Activated CD8-positive, alpha-beta memory T cell treated with anti-CD3 and anti-CD28 coated beads for 24 hours (primary cell): ENCODE measurements around the gene SEPHS1.
"Not testable (repeated sequence)": the region's sequence is repeated elsewhere in the genome, so short reads cannot be mapped to it uniquely, and the experiment has no call there.

ENCODE experiments used
- DNase-seq: peaks from one replicate; pipeline ENCODE4 v3.0.0-alpha.2; 2020

SEPHS1 gene

DNA sequence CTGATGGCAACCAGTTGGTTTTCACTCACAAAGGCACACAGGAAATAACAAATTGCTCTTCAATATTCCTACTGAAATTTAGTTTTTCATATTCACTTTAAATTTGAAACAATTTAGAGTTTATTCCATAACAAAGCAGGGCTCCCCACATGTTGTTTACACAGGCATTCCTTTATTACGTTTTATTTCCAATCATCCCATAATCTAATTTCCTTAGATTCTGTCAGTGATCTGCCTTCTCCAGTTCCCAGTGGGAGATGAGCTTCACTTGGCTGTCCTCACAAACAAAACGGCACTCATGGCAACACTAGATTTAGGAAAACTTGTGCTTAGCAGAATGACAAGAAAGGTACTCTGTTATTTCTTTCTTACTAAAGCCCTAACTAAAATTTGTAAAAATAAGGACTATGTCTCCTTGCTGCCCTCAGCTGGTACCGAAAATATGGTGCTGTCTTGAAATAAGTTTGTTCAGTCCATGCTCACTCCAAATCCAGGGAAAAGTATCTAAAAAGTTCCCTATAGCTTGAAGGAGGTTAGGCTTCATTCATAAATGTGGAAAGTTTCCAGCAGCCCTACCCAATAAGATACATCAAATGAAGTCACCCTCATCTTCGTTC lies 71.2 kb downstream of the SEPHS1 start:
- no peak for DNase-seq

DNA sequence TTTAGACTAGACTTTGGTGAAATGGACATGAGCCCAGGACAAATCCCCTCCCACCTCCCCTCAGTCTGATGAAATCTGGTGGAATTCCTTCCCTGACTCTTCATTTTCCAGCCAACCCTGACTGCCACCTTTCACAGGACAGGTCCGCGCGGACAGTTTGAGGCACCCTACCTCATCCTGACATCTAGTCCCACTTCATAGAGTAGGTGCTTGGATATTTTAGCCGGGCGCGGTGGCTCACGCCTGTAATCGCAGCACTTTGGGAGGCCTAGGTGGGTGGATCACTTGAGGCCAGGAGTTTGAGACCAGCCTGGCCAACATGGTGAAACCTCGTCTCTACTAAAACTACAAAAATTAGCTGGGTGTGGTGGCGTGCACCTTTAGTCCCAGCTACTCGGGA lies 71.9 kb downstream of the SEPHS1 start:
- DNase-seq = not testable (repeated sequence)

DNA sequence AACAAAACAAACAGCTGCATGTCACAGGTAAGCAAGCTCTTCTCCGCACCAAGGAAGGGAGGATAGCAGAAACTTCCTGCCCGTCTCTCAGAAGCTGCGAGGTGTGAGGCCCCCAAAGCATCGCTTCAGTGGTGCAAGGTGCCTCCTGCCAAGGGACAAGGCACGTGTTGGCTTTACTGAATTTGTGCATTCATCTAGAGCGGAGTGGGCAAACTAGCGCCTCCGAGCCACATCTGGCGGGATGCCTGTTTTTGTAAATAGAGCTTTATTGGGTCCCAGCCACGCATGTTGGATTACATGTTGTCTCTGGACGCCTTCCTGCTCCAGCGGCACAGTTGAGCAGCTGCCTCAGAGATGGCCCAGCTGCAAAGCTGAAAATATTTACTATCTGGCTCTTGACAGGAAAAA lies 75.9 kb downstream of the SEPHS1 start:
- DNase-seq = no peak

DNA sequence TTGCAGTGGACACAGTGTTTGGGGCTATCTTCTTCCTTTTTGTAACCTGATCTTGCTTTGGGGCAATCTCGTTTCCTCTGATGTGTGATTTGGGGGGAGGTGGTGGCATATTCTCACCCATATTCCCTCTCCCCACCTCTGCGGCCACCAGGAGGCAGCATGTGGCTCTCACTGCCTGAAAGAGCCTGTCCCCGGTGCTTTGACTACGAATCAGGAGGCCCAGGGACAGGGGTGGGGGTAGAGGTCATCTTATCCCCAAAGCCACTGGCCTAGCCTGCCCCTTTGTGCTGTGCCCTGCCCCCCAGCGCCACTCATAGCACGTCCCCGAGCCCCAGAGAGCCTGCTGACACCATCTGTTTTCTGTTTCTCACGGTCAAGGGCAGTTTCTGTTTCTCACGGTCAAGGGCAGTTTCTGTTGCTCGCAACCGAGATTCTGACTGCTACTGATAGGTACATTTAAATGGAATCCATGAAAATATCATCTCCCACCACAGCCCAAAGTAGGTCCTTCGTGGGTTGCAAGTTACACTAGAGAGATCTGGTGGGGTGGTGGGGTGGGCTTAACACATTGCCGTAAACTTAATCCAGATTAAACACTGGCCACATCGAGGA lies 76.4 kb downstream of the SEPHS1 start:
- DNase-seq = peak; percentile 70

DNA sequence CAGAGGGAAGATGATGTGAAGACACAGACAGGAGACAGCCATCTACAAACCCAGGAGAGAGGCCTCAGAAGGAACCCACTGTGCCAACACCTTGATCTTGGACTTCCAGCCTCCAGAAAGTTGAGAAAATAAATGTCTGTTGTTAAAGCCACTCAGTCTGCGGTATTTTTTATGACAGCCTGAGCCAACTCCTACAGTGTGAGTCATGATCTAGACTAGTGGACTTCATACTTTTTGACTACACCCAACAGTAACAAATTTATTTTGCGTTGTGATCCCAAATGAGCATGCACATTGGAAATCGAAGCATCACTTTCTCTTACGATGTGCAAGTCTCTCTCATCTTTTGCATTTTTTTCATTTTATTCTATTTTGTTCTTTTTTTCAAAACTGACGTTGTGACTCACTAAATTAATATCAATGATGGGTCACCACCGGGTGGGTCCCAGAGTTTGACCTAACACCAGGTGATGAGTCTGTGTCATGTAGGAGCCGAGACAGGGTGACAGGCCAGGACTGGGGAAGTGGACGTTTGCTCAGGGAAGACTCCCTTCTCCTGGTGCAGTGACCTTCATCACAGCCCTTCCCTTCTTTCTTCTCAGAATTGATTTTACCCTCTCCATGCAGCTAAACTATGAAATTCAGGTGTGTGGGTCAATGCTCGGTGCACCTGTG lies 77.1 kb downstream of the SEPHS1 start:
- no peak for DNase-seq

DNA sequence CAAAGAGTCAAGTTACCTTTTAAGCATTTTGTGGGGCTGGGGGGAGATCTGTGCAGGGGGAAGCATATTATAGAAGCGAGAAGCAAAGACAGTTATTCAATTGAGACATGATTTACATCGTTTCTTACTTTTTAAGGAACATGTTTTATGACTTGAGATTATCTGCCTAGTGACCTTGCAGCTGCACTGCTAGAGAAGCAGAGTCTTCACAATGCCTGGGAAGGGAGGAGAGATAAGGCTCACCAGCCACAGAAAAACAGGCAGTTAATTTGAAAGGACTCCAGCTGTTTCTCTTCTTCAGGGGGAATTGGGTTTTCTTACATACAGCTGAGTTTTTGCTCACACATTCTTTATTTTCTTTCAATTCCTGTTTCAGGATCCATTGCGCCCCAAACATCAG lies 79.3 kb downstream of the SEPHS1 start:
- no peak for DNase-seq

DNA sequence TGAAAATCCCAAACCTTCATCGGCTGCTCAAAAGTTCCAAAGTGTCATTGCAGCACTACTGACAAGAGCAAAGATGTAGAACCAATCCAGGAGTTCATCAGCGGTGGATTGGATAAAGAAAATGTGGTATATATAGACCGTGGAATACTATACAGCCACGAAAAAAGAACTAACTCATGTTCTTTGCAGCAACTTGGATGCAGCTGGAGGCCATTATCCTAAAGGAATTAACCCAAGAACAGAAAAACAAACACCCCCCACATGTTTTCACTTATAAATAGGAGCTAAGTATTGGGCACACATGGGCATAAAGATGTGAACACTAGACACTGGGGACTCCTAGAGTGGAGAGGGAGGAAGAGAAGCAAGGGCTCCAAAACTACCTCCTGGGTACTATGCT lies 79.8 kb downstream of the SEPHS1 start:
- no peak for DNase-seq
